ENCODE results near the gene KCNAB1. TPM values are rescaled to one million over a fixed set of nuclear protein-coding genes. Genes with fewer than 3 reads are reported as not detected.

KCNAB1 gene
- total RNA-seq, 2 experiments from 2014 or later, result not detected

DNA sequence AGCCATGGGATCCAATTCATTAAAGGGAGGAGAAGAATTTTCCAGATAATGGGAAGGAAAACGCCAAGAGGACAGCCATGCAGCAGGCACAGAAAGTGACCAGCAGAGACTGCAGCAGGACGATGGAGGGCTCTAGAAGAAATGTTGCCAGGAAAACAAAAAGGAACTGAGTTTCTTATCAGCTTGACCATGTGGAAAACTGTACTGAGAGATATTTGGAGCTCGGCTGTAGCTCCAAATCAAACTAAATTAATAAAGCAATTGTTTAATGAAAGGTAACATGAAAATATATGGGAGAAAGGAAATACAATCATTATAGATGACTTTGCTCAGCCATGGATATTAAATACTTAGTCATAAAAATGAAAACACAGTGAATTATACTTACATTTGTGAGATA lies 370.8 kb downstream of the KCNAB1 start:
- ChIA-PET CTCF (interaction anchor here (1.1 to 1.2 kb wide), 2 partner anchors 19 to 341 kb away, joined by 3 to 4 read pairs; no protein-coding TSS in a partner anchor), POLR2A (no interaction called here)
- H3K4me1 Mint-ChIP-seq (ENCODE audit: low read depth), result no peaks in the 10 kb centered on the region
- no peak for DNase-seq
- H3K9me3 Mint-ChIP-seq, result peaks cover under 1% of the 10 kb centered on the region
- no peaks in the 10 kb centered on the region for H3K36me3 Mint-ChIP-seq
- intact Hi-C loops (cut with micrococcal nuclease), result no loop called here
- H3K27me3 Mint-ChIP-seq, result peaks cover 5% of the 10 kb centered on the region
- H3K27ac Mint-ChIP-seq, result no peak overlapping the region
- no peak overlapping the region for H3K4me3 Mint-ChIP-seq

DNA sequence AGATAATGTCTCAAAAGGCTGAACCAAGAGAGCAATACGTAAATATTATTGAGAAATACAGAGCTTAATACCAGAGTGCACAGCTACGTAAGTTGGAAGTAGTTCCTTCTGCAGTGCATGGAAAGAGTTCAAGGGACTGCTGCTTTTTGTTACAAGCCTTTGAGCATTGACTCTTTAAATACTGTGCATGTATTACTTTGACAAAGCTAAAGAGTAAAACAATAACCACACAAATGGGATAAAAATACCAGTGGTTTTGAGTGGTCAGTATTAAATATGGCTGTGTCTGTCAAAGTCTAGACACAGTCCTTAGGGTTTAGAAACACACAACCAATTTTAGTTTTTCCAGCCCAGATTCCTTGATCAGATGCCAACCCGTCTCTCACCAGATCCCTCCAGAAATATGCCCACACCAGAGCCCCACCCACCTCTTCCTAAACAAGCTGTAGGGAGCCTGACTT lies 372.5 kb downstream of the KCNAB1 start:
- no peak for DNase-seq
- no peak overlapping the region for H3K27ac Mint-ChIP-seq
- H3K4me3 Mint-ChIP-seq, result no peak overlapping the region
- H3K27me3 Mint-ChIP-seq, result peaks cover 5% of the 10 kb centered on the region
- no peaks in the 10 kb centered on the region for H3K36me3 Mint-ChIP-seq
- intact Hi-C loops (cut with micrococcal nuclease), result no loop called here
- no peaks in the 10 kb centered on the region for H3K4me1 Mint-ChIP-seq (ENCODE audit: low read depth)
- ChIA-PET POLR2A (no interaction called here), CTCF (interaction anchor here (0.7 to 1.7 kb wide), 4 partner anchors 16 to 344 kb away, joined by 3 to 6 read pairs (median 3); no protein-coding TSS in a partner anchor)
- peaks cover 5% of the 10 kb centered on the region for H3K9me3 Mint-ChIP-seq

DNA sequence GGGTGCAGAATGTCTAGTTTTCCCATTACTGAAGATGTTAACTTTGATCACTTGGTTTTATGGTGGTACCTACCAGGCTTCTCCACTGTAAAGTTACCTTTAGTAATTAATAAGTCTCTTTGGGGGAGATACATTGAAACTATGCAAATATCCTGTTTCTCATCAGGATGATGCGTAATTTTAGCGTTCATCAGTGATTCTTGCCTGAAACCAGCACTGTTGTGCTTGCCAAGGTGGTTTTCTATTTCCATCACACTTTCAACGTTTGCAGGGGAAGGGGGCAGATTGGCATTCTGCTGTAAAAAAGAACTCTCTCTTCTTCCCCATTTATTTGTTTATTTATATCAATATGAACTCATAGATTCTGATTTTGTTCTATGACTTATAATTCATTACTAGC lies 373.5 kb downstream of the KCNAB1 start:
- peaks cover 11% of the 10 kb centered on the region for H3K9me3 Mint-ChIP-seq
- H3K4me1 Mint-ChIP-seq (ENCODE audit: low read depth), result no peaks in the 10 kb centered on the region
- peaks cover 2% of the 10 kb centered on the region for H3K36me3 Mint-ChIP-seq
- no peak overlapping the region for H3K4me3 Mint-ChIP-seq
- no peak overlapping the region for H3K27ac Mint-ChIP-seq
- intact Hi-C loops (cut with micrococcal nuclease), result no loop called here
- H3K27me3 Mint-ChIP-seq, result peaks cover 5% of the 10 kb centered on the region
- ChIA-PET POLR2A (no interaction called here), CTCF (interaction anchor here (1.7 kb wide), 1 partner anchor 342 kb away, joined by 6 read pairs; no protein-coding TSS in a partner anchor)
- DNase-seq, result no peak

DNA sequence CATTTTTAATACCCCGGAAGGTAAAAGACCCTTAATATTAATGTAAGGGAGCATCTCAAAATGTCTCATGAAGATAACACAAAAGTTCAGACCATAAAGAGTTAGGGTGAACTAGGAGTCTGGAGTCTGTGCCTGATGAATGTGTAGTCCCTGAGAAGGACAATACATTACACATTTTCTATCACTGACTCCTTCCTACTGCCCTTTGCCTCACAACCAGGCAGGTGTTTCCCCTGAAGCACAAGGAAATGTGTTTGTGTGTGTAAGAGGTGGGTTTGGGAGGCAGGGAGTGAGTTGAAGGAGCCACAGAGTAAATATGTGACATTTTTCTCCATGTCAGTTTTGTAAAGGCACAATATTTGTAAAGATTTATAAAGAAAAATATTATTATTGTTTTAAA lies 375.4 kb downstream of the KCNAB1 start:
- CTCF ChIA-PET, result no interaction called here
- intact Hi-C loops (cut with micrococcal nuclease), result no loop called here
- Mint-ChIP-seq H3K4me1 (ENCODE audit: low read depth) (no peaks in the 10 kb centered on the region), H3K36me3 (peaks cover 2% of the 10 kb centered on the region), H3K4me3 (no peak overlapping the region), H3K9me3 (peaks cover 11% of the 10 kb centered on the region), H3K27me3 (peaks cover 5% of the 10 kb centered on the region), H3K27ac (no peak overlapping the region)
- no peak for DNase-seq
- POLR2A ChIA-PET, result no interaction called here

DNA sequence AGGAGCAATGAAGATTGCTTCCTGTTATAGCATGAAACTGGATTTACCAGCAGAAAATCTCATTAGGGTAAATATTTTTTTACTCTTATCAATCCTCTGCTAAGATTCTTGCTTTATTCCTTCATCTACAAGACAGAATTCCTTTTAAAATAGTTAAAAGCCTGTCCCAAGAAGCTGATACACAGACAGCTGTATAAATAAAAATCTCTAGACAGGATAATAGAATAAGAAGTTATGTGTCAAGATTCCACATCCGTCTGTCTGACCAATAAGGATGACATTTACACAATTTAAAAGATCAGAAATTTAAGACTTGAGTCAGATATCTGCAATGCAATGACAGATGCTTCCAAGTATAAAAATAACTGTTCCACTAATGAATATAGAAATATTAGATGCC lies 376.9 kb downstream of the KCNAB1 start:
- H3K9me3 Mint-ChIP-seq, result peaks cover 11% of the 10 kb centered on the region
- H3K4me3 Mint-ChIP-seq, result no peak overlapping the region
- peaks cover 6% of the 10 kb centered on the region for H3K27me3 Mint-ChIP-seq
- no peaks in the 10 kb centered on the region for H3K4me1 Mint-ChIP-seq (ENCODE audit: low read depth)
- ChIA-PET CTCF (interaction anchor here (1.7 kb wide), 1 partner anchor 13 kb away, joined by 4 read pairs; no protein-coding TSS in a partner anchor), POLR2A (no interaction called here)
- intact Hi-C loops (cut with micrococcal nuclease), result no loop called here
- H3K27ac Mint-ChIP-seq, result no peak overlapping the region
- DNase-seq, result no peak
- H3K36me3 Mint-ChIP-seq, result peaks cover 2% of the 10 kb centered on the region

- peaks cover 11% of the 10 kb centered on the region for H3K9me3 Mint-ChIP-seq
- intact Hi-C loops (cut with micrococcal nuclease), result no loop called here
- ChIA-PET POLR2A (no interaction called here), CTCF (interaction anchor here (1.7 kb wide), 1 partner anchor 12 kb away, joined by 4 read pairs; no protein-coding TSS in a partner anchor)
- no peak for DNase-seq
- H3K27me3 Mint-ChIP-seq, result peaks cover 6% of the 10 kb centered on the region
- no peak overlapping the region for H3K4me3 Mint-ChIP-seq
- H3K36me3 Mint-ChIP-seq, result peaks cover 2% of the 10 kb centered on the region
- H3K27ac Mint-ChIP-seq, result no peak overlapping the region
- H3K4me1 Mint-ChIP-seq (ENCODE audit: low read depth), result no peaks in the 10 kb centered on the region
These were observed 377.9 kb downstream of the KCNAB1 start for GRCh38 chr3:156498307-156498706.

DNA sequence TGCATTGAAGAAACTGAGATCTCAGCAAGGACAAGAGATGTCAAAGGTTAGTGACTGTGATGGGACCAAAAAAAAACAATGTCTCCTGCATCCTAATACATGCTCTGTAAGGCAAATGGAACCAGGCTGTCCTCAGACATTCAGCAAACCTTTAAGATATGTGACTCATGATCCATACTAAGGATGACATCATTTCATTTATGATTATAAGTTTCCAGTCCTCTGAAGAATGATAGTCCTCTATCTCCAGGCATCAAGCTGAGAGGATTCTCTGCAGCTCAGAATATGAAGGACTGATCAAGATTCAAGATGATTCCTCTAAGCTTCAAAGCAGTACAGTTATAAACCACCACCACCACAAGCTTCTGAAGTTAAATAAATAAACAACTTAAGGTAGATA lies 386.9 kb downstream of the KCNAB1 start:
- DNase-seq, result no peak
- no peak overlapping the region for H3K27ac Mint-ChIP-seq
- H3K4me3 Mint-ChIP-seq, result no peak overlapping the region
- H3K4me1 Mint-ChIP-seq (ENCODE audit: low read depth), result peaks cover 11% of the 10 kb centered on the region
- peaks cover 2% of the 10 kb centered on the region for H3K9me3 Mint-ChIP-seq
- H3K27me3 Mint-ChIP-seq, result peaks cover 1% of the 10 kb centered on the region
- intact Hi-C loops (cut with micrococcal nuclease), result loop anchor here (1.0 to 10.0 kb wide), 3 partner anchors 24 to 462 kb away; no protein-coding TSS in a partner anchor
- POLR2A ChIA-PET, result no interaction called here
- no peaks in the 10 kb centered on the region for H3K36me3 Mint-ChIP-seq
- CTCF ChIA-PET, result interaction anchor here (0.6 to 9.8 kb wide), 11 partner anchors 18 to 356 kb away, joined by 3 to 161 read pairs (median 5); no protein-coding TSS in a partner anchor

DNA sequence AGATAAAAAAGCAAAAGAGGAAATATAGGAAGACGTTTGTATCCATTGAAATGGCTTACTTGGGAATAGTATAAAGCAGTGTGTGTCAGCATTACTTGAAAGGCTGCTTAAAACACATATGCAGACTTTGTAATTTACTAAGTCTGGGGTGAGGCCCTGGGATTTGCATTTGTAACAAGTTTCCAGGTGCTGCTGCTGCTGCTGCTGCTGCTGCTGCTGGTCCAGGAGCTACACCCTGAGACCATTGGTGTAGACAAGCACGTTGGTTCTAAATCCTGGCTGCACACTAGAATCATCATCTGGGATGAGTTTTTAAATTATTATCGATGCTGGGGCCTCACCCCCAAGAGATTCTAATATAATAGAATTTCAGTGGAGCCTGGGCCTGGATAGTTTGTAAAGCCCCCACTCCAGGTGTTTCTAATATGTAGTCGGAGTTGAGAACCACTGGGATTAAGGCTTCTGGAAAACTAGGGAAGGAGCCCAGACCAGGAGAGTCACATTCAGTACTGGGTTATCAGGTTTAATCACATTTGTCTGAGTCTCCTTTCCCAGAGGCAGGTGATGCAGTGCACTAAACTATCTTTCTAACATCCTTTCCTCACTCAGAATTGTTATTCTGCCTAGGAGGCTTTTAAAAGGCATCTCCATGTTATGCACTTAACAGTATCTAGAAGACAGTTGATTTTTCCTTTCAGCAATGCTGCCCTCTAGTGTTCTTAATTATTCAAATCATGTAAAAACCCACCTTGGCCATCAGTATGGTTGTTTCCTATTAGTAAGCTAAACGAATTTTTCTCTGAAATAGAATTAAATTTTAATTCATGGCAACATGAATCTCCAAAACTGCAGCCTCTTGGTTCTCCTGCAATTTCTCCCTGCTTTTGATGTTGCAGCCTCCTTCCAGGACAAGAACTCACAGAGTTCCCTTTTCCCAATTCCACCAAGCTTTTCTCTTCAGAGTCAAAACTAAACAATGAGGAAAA lies 389.1 kb downstream of the KCNAB1 start:
- H3K4me3 Mint-ChIP-seq, result no peak overlapping the region
- H3K36me3 Mint-ChIP-seq, result no peaks in the 10 kb centered on the region
- peaks cover 1% of the 10 kb centered on the region for H3K27me3 Mint-ChIP-seq
- peaks cover 2% of the 10 kb centered on the region for H3K9me3 Mint-ChIP-seq
- DNase-seq, result no peak
- no peak overlapping the region for H3K27ac Mint-ChIP-seq
- intact Hi-C loops (cut with micrococcal nuclease), result loop anchor here (1.0 to 10.0 kb wide), 5 partner anchors 32 to 465 kb away; no protein-coding TSS in a partner anchor
- POLR2A ChIA-PET, result interaction anchor here (1.0 kb wide), 1 partner anchor 580 kb away, joined by 3 read pairs; no protein-coding TSS in a partner anchor
- peaks cover 13% of the 10 kb centered on the region for H3K4me1 Mint-ChIP-seq (ENCODE audit: low read depth)
- CTCF ChIA-PET, result interaction anchor here (0.7 to 9.8 kb wide), 45 partner anchors 8 to 627 kb away, joined by 3 to 161 read pairs (median 4); partner anchors contain the start of gene SSR3

DNA sequence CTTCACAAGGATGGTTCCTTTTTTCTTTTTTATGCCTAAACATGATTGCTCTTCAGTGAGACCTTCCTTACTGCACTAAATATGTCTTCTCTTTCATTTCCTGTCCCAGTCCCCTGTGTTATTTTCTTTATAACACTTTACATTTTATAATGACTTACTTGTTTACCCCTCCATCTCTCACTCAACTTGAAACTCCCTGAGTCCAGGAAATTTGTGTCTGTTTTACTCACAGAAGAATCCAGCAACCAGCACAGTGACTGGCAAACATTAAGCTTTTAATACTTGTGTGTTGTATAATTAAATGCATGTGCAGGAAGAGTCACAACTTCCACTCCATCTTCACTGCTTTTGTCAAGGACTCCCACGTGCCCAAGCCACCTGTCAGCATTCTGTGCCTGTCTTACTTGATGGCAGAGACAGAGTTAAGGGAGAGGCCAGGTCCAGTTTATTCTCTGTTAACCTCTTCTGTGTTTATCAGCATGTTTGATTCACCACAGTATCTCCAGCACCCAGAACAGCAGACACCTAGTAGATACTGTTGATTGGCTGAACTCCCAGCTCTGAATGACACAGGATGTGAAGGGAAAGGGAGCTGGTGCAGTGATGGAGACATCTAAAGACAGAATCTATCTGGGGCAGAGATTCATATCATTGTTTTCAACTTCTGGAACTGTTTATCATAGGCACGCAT lies 391.8 kb downstream of the KCNAB1 start:
- CTCF ChIA-PET, result interaction anchor here (0.6 to 9.8 kb wide), 4 partner anchors 63 to 569 kb away, joined by 3 to 161 read pairs (median 12); no protein-coding TSS in a partner anchor
- intact Hi-C loops (cut with micrococcal nuclease), result no loop called here
- no peak overlapping the region for H3K4me3 Mint-ChIP-seq
- no peak overlapping the region for H3K27ac Mint-ChIP-seq
- peak; percentile 28 for DNase-seq
- H3K9me3 Mint-ChIP-seq, result no peaks in the 10 kb centered on the region
- POLR2A ChIA-PET, result no interaction called here
- H3K36me3 Mint-ChIP-seq, result no peaks in the 10 kb centered on the region
- H3K4me1 Mint-ChIP-seq (ENCODE audit: low read depth), result peaks cover 12% of the 10 kb centered on the region
- no peaks in the 10 kb centered on the region for H3K27me3 Mint-ChIP-seq

DNA sequence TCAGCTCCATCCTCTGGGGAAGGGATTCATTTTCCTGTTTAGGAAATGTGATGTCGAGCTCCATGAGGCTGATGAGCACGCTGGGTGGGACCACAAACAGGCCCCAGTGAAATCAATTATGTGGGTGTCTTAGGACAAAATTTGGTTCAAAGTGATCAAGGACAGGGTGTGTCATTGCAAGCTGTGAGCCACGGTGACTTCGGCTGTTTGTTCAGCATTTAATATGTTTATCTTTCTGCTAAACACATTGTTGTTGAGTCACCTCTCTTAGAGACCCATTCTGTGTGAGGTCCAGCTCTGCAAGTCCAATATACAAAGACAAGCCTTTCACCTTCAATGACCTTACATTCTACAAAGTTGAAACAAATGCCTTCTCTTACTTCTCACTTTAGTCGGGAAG lies 393.2 kb downstream of the KCNAB1 start:
- Mint-ChIP-seq H3K36me3 (no peaks in the 10 kb centered on the region), H3K4me1 (ENCODE audit: low read depth) (peaks cover 9% of the 10 kb centered on the region), H3K9me3 (no peaks in the 10 kb centered on the region), H3K27me3 (peaks cover under 1% of the 10 kb centered on the region), H3K4me3 (no peak overlapping the region), H3K27ac (no peak overlapping the region)
- intact Hi-C loops (cut with micrococcal nuclease), result no loop called here
- DNase-seq, result no peak
- CTCF ChIA-PET, result interaction anchor here (0.9 to 9.8 kb wide), 3 partner anchors 33 to 363 kb away, joined by 4 to 161 read pairs (median 20); no protein-coding TSS in a partner anchor
- POLR2A ChIA-PET, result no interaction called here

GRCh38 chr3:156516284-156516683 lies 395.9 kb downstream of the KCNAB1 start:
- Mint-ChIP-seq H3K9me3 (no peaks in the 10 kb centered on the region), H3K27ac (no peak overlapping the region), H3K4me3 (no peak overlapping the region), H3K36me3 (no peaks in the 10 kb centered on the region), H3K4me1 (ENCODE audit: low read depth) (peaks cover 17% of the 10 kb centered on the region), H3K27me3 (peaks cover 3% of the 10 kb centered on the region)
- POLR2A ChIA-PET, result no interaction called here
- CTCF ChIA-PET, result interaction anchor here (0.6 to 1.4 kb wide), 4 partner anchors 155 to 621 kb away, joined by 3 to 6 read pairs (median 3); no protein-coding TSS in a partner anchor
- intact Hi-C loops (cut with micrococcal nuclease), result no loop called here
- DNase-seq, result no peak
